Adrenal gland (tissue), 12 donors: ENCODE results near the gene B4GALNT3. TPM values are rescaled to one million over a fixed set of nuclear protein-coding genes. Genes with fewer than 3 reads are reported as not detected.

Experiments used
- DNase-seq, 7 donors: peaks; one replicate each; pipeline ENCODE4 v3.0.0-alpha.2; 2019 to 2020
- H3K27ac ChIP-seq, 5 donors: fragments of 200-600 bp; sonication (generic) in 4 of 5; 1 replicate in 3 of 5; 2 replicates in 2 of 5; pipeline versions ENCODE4 v1.5.1 to v1.8.0; 2016 to 2020; ENCODE audit warnings: mild to moderate bottlenecking in 1 of 5
- H3K27me3 ChIP-seq: fragments of 200-600 bp; 2 replicates; pipeline ENCODE4 v1.8.0; 2021
- H3K36me3 ChIP-seq, 2 donors: fragments of 200-600 bp; replicated peaks in 1 of 2; 1 replicate in 1 of 2; 2 replicates in 1 of 2; pipeline versions ENCODE4 v1.5.1 to v1.8.0; 2018 to 2022
- H3K4me1 ChIP-seq, 2 donors: fragments of 200-600 bp; replicated peaks in 1 of 2; 1 replicate in 1 of 2; 2 replicates in 1 of 2; pipeline versions ENCODE4 v1.5.1 to v1.8.0; 2018 to 2021
- H3K4me3 ChIP-seq, 4 donors: fragments of 200-600 bp; sonication (generic) in 3 of 4; one replicate each; pipeline ENCODE4 v1.5.1; 2016 to 2018
- H3K9me3 ChIP-seq, 3 donors: fragments of 200-600 bp; sonication (generic) in 1 of 3; replicated peaks in 1 of 3; 1 replicate in 2 of 3; 2 replicates in 1 of 3; pipeline versions ENCODE4 v1.5.1 to v1.8.0; 2016 to 2021
- POLR2A ChIP-seq, 2 donors: fragments of 450-650 bp; IDR thresholded peaks; one replicate each; pipeline ENCODE4 v1.6.1; 2017; ENCODE audit warnings: antibody characterized with exemption in 2 of 2, mild to moderate bottlenecking in 2 of 2, moderate library complexity in 1 of 2
- WGBS, 4 donors: extraction: QIAGEN DNeasy Blood & Tissue Kit in 2 of 4; methylation state at CpG; one replicate each; pipeline versions ENCODE4 v1.1.5 to v1.1.7; 2013 to 2017; 5-methylcytosine and 5-hydroxymethylcytosine counted together
- intact Hi-C, 2 donors: fragments of 100-400 bp; cut with DNase I; formaldehyde crosslinking; loops; one replicate each; pipeline versions ENCODE4 v1.14.1 to v1.15.0; 2022 to 2023
- polyA plus RNA-seq, 3 donors: library from polyadenylated mRNA; stranded (reverse); fragments of 200-250 nt in 2 of 3; fragments of 350-450 nt in 1 of 3; fragmentation: Illumina TruSeq in 1 of 3; extraction: RNeasy Lipid Tissue Mini Kit (QIAGEN cat#74804) in 1 of 3; gene quantifications; one replicate each; pipeline ENCODE4 v1.2.3, GENCODE V29; 2013 to 2014
- total RNA-seq, 9 donors: library from RNA; depleted of rRNA in 4 of 9; stranded (reverse); fragments of >200 nt in 4 of 9; fragments of 120-200 nt in 1 of 9; fragmentation: NEBNext Ultra II Directional in 1 of 9; extraction: Animal tissue kit (Norgen Biotek cat#: 25700) in 1 of 9; gene quantifications; one replicate each; pipeline versions ENCODE4 v1.1.0 to v1.2.4, GENCODE V29; 2013 to 2023
- TF ChIP-seq, protein P1 (sequence below), 6 experiments: fragments of 450-650 bp in 4 of 6; fragments of 200-600 bp in 2 of 6; sonication (generic) in 1 of 6; IDR thresholded peaks; 1 replicate in 5 of 6; 2 replicates in 1 of 6; pipeline versions ENCODE4 v1.5.1 to v1.8.0; 2016 to 2021; ENCODE audit warnings: antibody characterized with exemption in 6 of 6, mild to moderate bottlenecking in 2 of 6, moderate library complexity in 1 of 6
- donor health status: healthy with polysubstance abuse.
- donor health status: Bipolar disorder and iron deficiency.
- donor health status: DM: yes; HTN: yes; CAD: no.
- donor health status: DM: no; HTN: no; CAD: no.
- donor health status: DM: no; HTN: no; CAD: no.
- donor health status: DM: yes; HTN: yes; CAD: no.

Gene B4GALNT3
- total and polyA plus RNA-seq, 12 donors, result 3.1 to 43.1 (median 28.5) TPM

DNA sequence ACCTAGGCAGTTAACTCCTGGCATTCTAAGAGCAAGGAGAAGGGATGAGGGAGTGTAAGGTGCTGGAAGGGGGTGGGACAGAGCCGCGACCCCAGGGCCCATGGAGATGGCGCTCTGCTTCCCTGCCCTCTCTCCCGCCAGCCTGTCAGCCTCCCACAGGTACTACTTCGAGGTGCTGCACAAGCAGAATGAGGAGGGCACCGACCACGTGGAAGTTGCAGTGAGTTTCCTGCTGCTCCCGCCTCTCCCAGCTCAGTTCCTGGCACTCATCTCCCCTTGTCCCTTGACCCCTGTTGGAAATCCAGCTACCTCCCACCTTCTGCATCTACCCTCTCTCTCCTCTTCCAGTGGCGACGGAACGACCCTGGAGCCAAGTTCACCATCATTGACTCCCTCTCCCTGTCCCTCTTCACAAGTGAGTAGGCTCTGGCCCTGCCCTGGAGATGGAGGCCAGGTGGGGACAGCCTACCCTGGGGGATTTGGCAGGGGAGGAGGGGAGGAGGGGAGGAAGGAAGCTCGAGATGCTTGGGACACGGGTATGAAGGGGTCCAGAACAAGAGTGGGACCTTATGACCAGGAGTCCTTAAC is 88.2 kb downstream of the B4GALNT3 start:
- no peak for DNase-seq
- Histone ChIP-seq H3K27me3 (no peaks in the 10 kb centered on the region), H3K4me3 (no peak overlapping the region), H3K27ac (no peak overlapping the region), H3K9me3 (no peaks in the 10 kb centered on the region), H3K36me3 (peaks cover 0 to 5% of the 10 kb centered on the region in 2 donors), H3K4me1 (peaks cover 0 to 8% of the 10 kb centered on the region in 2 donors)
- TF ChIP-seq, protein P1, sequence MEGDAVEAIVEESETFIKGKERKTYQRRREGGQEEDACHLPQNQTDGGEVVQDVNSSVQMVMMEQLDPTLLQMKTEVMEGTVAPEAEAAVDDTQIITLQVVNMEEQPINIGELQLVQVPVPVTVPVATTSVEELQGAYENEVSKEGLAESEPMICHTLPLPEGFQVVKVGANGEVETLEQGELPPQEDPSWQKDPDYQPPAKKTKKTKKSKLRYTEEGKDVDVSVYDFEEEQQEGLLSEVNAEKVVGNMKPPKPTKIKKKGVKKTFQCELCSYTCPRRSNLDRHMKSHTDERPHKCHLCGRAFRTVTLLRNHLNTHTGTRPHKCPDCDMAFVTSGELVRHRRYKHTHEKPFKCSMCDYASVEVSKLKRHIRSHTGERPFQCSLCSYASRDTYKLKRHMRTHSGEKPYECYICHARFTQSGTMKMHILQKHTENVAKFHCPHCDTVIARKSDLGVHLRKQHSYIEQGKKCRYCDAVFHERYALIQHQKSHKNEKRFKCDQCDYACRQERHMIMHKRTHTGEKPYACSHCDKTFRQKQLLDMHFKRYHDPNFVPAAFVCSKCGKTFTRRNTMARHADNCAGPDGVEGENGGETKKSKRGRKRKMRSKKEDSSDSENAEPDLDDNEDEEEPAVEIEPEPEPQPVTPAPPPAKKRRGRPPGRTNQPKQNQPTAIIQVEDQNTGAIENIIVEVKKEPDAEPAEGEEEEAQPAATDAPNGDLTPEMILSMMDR (IDR thresholded peaks at IDR 0.05), result no peak
- TF ChIP-seq POLR2A (IDR thresholded peaks at IDR 0.05), result no peak
- 68 to 84% (median 78%) methylated on average over 8 to 13 of the region's 13 CpGs for WGBS, 4 donors
- intact Hi-C loops, result loop anchor here in 1 of 2 donors (5.0 kb wide), 1 partner anchor 106 kb away; no protein-coding TSS in a partner anchor

DNA sequence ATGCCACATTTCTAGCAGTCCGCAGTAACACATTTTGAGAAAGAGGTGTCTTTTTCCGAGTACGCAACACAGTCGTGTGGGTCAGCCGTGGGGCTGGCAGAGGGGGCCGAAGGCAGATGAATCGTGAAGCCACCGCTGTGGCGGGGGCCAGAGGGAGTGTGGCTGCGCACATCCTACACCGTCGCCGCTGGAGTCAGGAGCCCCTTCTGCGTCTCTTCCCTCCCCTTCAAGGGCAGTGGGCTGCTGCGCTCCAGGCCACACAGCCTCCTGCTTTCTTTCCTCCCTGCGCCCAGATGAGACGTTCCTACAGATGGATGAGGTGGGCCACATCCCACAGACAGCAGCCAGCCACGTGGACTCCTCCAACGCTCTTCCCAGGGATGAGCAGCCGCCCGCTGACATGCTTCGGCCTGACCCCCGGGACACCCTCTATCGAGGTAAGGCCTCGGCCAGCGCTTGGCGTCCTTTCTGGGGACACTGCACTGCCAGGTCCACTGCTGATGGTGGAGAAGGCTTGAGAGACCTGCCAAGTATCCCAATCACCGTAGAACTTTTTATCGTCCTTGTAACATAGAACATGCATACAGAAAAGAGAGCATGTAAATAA is 89.8 kb downstream of the B4GALNT3 start:
- 93 to 95% (median 94%) methylated on average over 27 to 29 of the region's 29 CpGs for WGBS, 4 donors
- H3K27ac ChIP-seq, result no peak overlapping the region
- no peak for DNase-seq

DNA sequence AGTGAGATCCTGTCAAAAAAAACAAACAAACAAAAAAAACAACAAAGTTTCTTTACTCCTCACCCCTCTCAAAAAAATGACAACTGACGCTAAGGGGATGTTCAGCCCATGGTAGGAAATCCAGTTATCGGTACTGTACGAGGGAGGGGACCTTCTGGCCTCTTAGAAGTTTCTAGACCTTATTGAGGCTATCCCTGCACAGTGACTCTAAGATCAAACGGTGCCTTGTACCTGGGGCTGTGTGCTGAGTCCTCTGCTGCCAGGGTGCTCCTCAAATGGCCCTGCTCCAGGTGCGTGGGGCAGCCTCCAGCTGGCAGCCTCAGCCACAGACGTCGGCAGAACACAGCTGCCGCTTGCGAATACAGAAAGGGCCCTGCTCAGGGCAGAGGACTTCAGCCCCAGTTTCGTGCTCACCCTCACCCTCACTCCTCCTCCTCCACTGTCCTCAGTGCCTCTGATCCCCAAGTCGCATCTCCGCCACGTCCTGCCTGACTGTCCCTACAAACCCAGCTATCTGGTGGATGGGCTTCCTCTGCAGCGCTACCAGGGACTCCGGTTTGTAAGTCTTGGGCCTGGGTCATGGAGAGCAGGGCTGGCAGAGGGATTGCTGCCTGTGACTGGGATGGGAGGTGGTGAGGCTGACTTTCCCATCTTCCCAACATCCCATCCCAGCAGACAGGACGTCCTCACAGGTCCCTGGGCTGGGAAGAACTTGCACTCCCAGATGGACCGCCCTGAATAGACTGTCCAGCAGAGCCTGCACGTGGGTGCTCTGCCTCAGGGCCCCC is 90.9 kb downstream of the B4GALNT3 start:
- H3K9me3 ChIP-seq, result no peaks in the 10 kb centered on the region
- intact Hi-C loops, result no loop called here
- DNase-seq, result no peak
- no peak overlapping the region for H3K27ac ChIP-seq
- H3K4me3 ChIP-seq, result no peak overlapping the region
- no peaks in the 10 kb centered on the region for H3K27me3 ChIP-seq
- WGBS, 4 donors, result 83 to 90% (median 88%) methylated on average over 12 to 18 of the region's 18 CpGs
- H3K36me3 ChIP-seq, result peaks cover 0 to 5% of the 10 kb centered on the region in 2 donors
- H3K4me1 ChIP-seq, result peaks cover 0 to 8% of the 10 kb centered on the region in 2 donors
- TF ChIP-seq, protein P1 (IDR thresholded peaks at IDR 0.05), result no peak

More for the DNA sequence above, 89.8 kb downstream of the B4GALNT3 start:
- Histone ChIP-seq H3K4me3 (no peak overlapping the region), H3K9me3 (no peaks in the 10 kb centered on the region), H3K4me1 (peaks cover 0 to 8% of the 10 kb centered on the region in 2 donors), H3K27me3 (no peaks in the 10 kb centered on the region), H3K36me3 (peaks cover 0 to 5% of the 10 kb centered on the region in 2 donors)
- TF ChIP-seq POLR2A (IDR thresholded peaks at IDR 0.05), result no peak
- TF ChIP-seq, protein P1 (IDR thresholded peaks at IDR 0.05), result no peak
- intact Hi-C loops, result loop anchor here in 1 of 2 donors (5.0 kb wide), 1 partner anchor 107 kb away; no protein-coding TSS in a partner anchor

DNA sequence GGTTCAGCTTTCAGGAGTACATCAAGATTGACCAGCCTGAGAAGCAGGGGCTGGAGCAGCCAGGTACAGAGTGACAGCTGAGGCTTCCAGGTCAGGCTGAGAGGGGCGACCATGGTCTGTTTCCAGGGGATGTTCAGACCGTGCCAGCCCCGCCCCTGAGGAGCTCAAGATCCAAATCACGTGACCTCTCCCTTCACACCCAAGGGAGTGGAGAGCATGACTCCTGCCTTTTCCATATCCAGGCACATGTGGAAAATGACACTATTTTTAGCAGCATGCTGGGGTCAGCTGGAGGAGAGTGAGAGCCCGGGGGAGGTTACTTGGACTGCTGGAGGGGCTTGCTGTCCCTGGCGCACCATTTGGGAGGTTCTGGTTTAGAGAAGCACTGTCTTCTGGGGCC is 92.7 kb downstream of the B4GALNT3 start:
- H3K9me3 ChIP-seq, result no peaks in the 10 kb centered on the region
- WGBS, 4 donors, result 53 to 69% (median 66%) methylated on average over 4 to 6 of the region's 6 CpGs
- H3K27ac ChIP-seq, result no peak overlapping the region
- H3K4me1 ChIP-seq, result no peaks in the 10 kb centered on the region
- TF ChIP-seq, protein P1 (IDR thresholded peaks at IDR 0.05), result no peak
- no peaks in the 10 kb centered on the region for H3K27me3 ChIP-seq
- intact Hi-C loops, result no loop called here
- DNase-seq, result no peak
- peaks cover 0 to 5% of the 10 kb centered on the region in 2 donors for H3K36me3 ChIP-seq
- H3K4me3 ChIP-seq, result no peak overlapping the region
